Stimulated activated memory B cell treated with anti-CD40 and anti-IgM and Interleukin-4, amounts not matched to agents 10 μg/mL and 1 μg/mL and 100 μg/mL, for 72 hours (primary cell): ENCODE data around the gene INSYN1.
"Not testable (repeated sequence)": the region's sequence is repeated elsewhere in the genome, so short reads cannot be mapped to it uniquely, and the experiment has no call there.

Experiments
- ATAC-seq: fragments of 150-1000 bp; cut with Tn5 transposase; 2 replicates; pipeline ENCODE4 v1.10.0; 2021
- H3K27ac Mint-ChIP-seq: one replicate; pipeline ENCODE4 v1.8.0; 2022; ENCODE audit warnings: mild to moderate bottlenecking, mixed read lengths
- H3K27me3 Mint-ChIP-seq: one replicate; pipeline ENCODE4 v1.8.0; 2022; ENCODE audit warnings: mixed read lengths
- H3K36me3 Mint-ChIP-seq: one replicate; pipeline ENCODE4 v1.8.0; 2022; ENCODE audit warnings: mixed read lengths
- H3K4me1 Mint-ChIP-seq: one replicate; pipeline ENCODE4 v1.8.0; 2022; ENCODE audit warnings: mixed read lengths
- H3K4me3 Mint-ChIP-seq: one replicate; pipeline ENCODE4 v1.8.0; 2022; ENCODE audit warnings: mild to moderate bottlenecking, moderate library complexity, mixed read lengths
- H3K9me3 Mint-ChIP-seq: one replicate; pipeline ENCODE4 v1.8.0; 2022; ENCODE audit warnings: mixed read lengths

The INSYN1 gene

GRCh38 chr15:73716417-73716816, 36.7 kb downstream of the INSYN1 start:
- no peak overlapping the region for H3K4me3 Mint-ChIP-seq
- H3K9me3 Mint-ChIP-seq, result no peaks in the 10 kb centered on the region
- ATAC-seq, result no peak
- no peak overlapping the region for H3K27ac Mint-ChIP-seq
- H3K36me3 Mint-ChIP-seq, result no peaks in the 10 kb centered on the region
- peaks cover 31% of the 10 kb centered on the region for H3K27me3 Mint-ChIP-seq
- H3K4me1 Mint-ChIP-seq, result no peaks in the 10 kb centered on the region

DNA sequence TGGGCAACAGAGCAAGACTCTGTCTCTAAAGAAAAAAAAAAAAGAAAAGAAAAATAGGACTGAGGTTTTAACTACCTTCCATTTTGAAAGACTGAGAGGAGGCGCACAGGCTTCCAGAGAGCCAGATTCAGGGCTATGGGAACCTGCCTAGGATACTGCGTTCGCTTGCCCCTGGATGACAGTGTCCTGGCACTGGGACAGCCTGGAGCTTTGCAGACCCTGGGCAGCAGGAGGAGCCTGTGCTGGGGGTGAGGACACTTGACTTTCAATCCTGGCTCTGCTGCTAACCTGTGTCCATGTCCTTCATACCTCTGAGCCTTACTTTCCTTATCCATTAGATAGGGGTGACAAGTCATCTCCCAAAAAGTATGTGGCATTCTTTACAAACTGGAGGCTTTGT, 37.7 kb downstream of the INSYN1 start:
- Mint-ChIP-seq H3K36me3 (no peaks in the 10 kb centered on the region), H3K27ac (no peak overlapping the region), H3K4me3 (no peak overlapping the region), H3K4me1 (no peaks in the 10 kb centered on the region), H3K9me3 (no peaks in the 10 kb centered on the region), H3K27me3 (peaks cover 27% of the 10 kb centered on the region)
- ATAC-seq, result no peak

- no peak overlapping the region for H3K27ac Mint-ChIP-seq
- ATAC-seq, result no peak
- H3K4me1 Mint-ChIP-seq, result no peaks in the 10 kb centered on the region
- H3K27me3 Mint-ChIP-seq, result peaks cover 23% of the 10 kb centered on the region
- no peaks in the 10 kb centered on the region for H3K36me3 Mint-ChIP-seq
- no peaks in the 10 kb centered on the region for H3K9me3 Mint-ChIP-seq
- no peak overlapping the region for H3K4me3 Mint-ChIP-seq
These were observed 38.4 kb downstream of the INSYN1 start for GRCh38 chr15:73714695-73715301.

DNA sequence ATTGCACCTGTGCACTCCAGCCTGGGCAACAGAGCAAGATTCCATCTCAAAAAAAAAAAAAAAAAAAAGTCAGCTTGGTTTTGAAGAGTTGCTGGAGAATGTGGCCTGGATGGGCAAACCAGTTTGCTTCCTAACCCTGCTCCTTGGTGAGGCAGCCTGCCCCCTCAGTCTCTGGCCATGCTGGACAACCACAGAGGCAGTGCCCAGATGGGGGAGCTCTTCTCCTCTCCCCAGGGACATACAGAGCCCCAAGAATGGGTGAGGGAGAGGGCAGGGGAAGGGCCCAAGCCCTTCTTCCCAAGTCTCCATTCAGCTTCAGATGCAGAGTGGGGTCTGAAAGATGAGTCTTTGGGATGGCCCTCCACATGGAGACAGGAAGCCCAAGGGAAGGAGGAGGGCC, 41.0 kb downstream of the INSYN1 start:
- no peak for ATAC-seq
- no peaks in the 10 kb centered on the region for H3K9me3 Mint-ChIP-seq

GRCh38 chr15:73711526-73711925, 41.6 kb downstream of the INSYN1 start:
- Mint-ChIP-seq H3K4me1 (no peaks in the 10 kb centered on the region), H3K36me3 (no peaks in the 10 kb centered on the region), H3K4me3 (no peak overlapping the region), H3K9me3 (no peaks in the 10 kb centered on the region), H3K27ac (no peak overlapping the region), H3K27me3 (peaks cover 25% of the 10 kb centered on the region)
- no peak for ATAC-seq

More for the DNA sequence above, 41.0 kb downstream of the INSYN1 start:
- Mint-ChIP-seq H3K27ac (no peak overlapping the region), H3K36me3 (no peaks in the 10 kb centered on the region), H3K4me3 (no peak overlapping the region), H3K27me3 (peaks cover 25% of the 10 kb centered on the region), H3K4me1 (no peaks in the 10 kb centered on the region)

GRCh38 chr15:73710321-73710720, 42.8 kb downstream of the INSYN1 start:
- Mint-ChIP-seq H3K9me3 (no peaks in the 10 kb centered on the region), H3K27me3 (peaks cover 30% of the 10 kb centered on the region), H3K27ac (no peak overlapping the region), H3K36me3 (no peaks in the 10 kb centered on the region), H3K4me1 (no peaks in the 10 kb centered on the region), H3K4me3 (no peak overlapping the region)
- ATAC-seq, result no peak

GRCh38 chr15:73709686-73710085, 43.5 kb downstream of the INSYN1 start:
- Mint-ChIP-seq H3K4me1 (no peaks in the 10 kb centered on the region), H3K27ac (no peak overlapping the region), H3K27me3 (peaks cover 37% of the 10 kb centered on the region), H3K9me3 (no peaks in the 10 kb centered on the region), H3K4me3 (no peak overlapping the region), H3K36me3 (no peaks in the 10 kb centered on the region)
- ATAC-seq, result no peak

- H3K9me3 Mint-ChIP-seq, result no peaks in the 10 kb centered on the region
- peaks cover 40% of the 10 kb centered on the region for H3K27me3 Mint-ChIP-seq
- H3K4me1 Mint-ChIP-seq, result no peaks in the 10 kb centered on the region
These were observed 43.9 kb downstream of the INSYN1 start for GRCh38 chr15:73709241-73709640.

DNA sequence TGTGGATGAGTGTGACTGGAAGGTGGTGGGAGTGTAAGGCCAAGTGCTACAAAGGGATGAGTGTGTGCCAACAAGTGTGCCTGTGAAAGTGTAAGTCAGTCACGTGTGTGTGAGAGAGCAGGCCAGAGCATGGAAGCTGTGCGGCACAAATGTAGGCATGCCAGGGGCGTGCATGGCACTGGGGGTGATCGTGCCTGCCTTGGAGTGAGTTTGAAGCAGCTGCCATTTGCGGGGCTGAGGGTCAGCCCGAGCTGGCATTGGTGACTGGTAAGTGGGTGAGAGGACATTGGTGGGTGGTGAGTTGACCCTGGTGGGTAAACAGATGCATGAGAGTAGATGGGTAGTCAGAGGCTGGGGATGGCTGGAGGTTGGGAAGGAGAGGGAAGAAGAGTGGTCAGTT, 44.5 kb downstream of the INSYN1 start:
- H3K27me3 Mint-ChIP-seq, result peaks cover 41% of the 10 kb centered on the region
- H3K27ac Mint-ChIP-seq, result no peak overlapping the region
- H3K36me3 Mint-ChIP-seq, result no peaks in the 10 kb centered on the region
- H3K4me1 Mint-ChIP-seq, result no peaks in the 10 kb centered on the region
- ATAC-seq, result no peak
- H3K9me3 Mint-ChIP-seq, result no peaks in the 10 kb centered on the region
- no peak overlapping the region for H3K4me3 Mint-ChIP-seq

More at GRCh38 chr15:73709241-73709640, 43.9 kb downstream of the INSYN1 start:
- no peak overlapping the region for H3K27ac Mint-ChIP-seq
- H3K36me3 Mint-ChIP-seq, result no peaks in the 10 kb centered on the region
- H3K4me3 Mint-ChIP-seq, result no peak overlapping the region
- peak; percentile 3 for ATAC-seq

- Mint-ChIP-seq H3K27ac (no peak overlapping the region), H3K9me3 (no peaks in the 10 kb centered on the region), H3K36me3 (no peaks in the 10 kb centered on the region), H3K4me1 (peaks cover 4% of the 10 kb centered on the region), H3K4me3 (no peak overlapping the region), H3K27me3 (peaks cover 60% of the 10 kb centered on the region)
- peak; percentile 55 for ATAC-seq
These were observed 48.1 kb downstream of the INSYN1 start for GRCh38 chr15:73704869-73705645.

DNA sequence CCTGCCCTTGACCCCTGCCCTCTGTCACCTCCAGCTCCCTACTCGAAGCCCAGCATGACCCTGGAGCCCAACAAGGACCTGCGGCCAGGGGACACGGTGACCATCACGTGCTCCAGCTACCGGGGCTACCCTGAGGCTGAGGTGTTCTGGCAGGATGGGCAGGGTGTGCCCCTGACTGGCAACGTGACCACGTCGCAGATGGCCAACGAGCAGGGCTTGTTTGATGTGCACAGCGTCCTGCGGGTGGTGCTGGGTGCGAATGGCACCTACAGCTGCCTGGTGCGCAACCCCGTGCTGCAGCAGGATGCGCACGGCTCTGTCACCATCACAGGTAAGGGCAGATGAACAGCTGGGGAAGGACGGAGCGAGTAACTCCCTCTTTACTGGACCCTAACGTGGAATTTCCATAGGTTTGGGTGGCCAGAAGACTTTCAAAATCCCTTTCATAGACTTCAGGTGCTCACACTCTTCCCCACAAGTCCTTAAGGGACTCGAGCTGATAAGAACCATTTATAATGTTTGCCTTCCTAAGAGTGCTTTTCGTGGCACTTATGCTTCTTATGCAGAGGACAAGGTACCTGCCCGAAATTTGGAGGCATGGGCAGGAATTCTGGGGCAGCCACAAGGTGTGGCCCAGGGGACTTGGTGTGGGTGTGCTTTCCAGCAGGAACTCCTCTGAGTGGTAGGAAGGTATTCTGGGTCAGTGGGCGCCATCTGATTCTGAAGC, 48.8 kb downstream of the INSYN1 start:
- H3K27me3 Mint-ChIP-seq, result peaks cover 65% of the 10 kb centered on the region
- H3K4me1 Mint-ChIP-seq, H3K9me3 Mint-ChIP-seq, H3K4me3 Mint-ChIP-seq, H3K36me3 Mint-ChIP-seq, ATAC-seq, H3K27ac Mint-ChIP-seq: not testable (repeated sequence)

- not testable (repeated sequence) for H3K4me1 Mint-ChIP-seq, H3K27ac Mint-ChIP-seq, H3K36me3 Mint-ChIP-seq, H3K4me3 Mint-ChIP-seq, H3K9me3 Mint-ChIP-seq
- peaks cover 65% of the 10 kb centered on the region for H3K27me3 Mint-ChIP-seq
- ATAC-seq, result peak; percentile 6
These were observed 49.5 kb downstream of the INSYN1 start for GRCh38 chr15:73703601-73704000.

- not testable (repeated sequence) for H3K27ac Mint-ChIP-seq, H3K9me3 Mint-ChIP-seq, H3K4me3 Mint-ChIP-seq, H3K4me1 Mint-ChIP-seq, H3K36me3 Mint-ChIP-seq, ATAC-seq
- peaks cover 63% of the 10 kb centered on the region for H3K27me3 Mint-ChIP-seq
These were observed 50.6 kb downstream of the INSYN1 start for GRCh38 chr15:73702311-73703239.

- no peaks in the 10 kb centered on the region for H3K9me3 Mint-ChIP-seq
- no peak overlapping the region for H3K27ac Mint-ChIP-seq
- peaks cover 74% of the 10 kb centered on the region for H3K27me3 Mint-ChIP-seq
- peaks cover 19% of the 10 kb centered on the region for H3K4me1 Mint-ChIP-seq
- peak; percentile 67 for ATAC-seq
- H3K36me3 Mint-ChIP-seq, result no peaks in the 10 kb centered on the region
- no peak overlapping the region for H3K4me3 Mint-ChIP-seq
These were observed 52.9 kb downstream of the INSYN1 start for GRCh38 chr15:73700041-73700842.
